ELR (cell line): ENCODE measurements around the gene ERI3.

Source experiments
- DNase-seq: peaks from one replicate; pipeline ENCODE4 v3.0.0-alpha.2; 2015; ENCODE audit warnings: low read depth

The ERI3 gene, protein sequence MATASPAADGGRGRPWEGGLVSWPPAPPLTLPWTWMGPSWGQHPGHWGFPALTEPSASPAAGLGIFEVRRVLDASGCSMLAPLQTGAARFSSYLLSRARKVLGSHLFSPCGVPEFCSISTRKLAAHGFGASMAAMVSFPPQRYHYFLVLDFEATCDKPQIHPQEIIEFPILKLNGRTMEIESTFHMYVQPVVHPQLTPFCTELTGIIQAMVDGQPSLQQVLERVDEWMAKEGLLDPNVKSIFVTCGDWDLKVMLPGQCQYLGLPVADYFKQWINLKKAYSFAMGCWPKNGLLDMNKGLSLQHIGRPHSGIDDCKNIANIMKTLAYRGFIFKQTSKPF

DNA sequence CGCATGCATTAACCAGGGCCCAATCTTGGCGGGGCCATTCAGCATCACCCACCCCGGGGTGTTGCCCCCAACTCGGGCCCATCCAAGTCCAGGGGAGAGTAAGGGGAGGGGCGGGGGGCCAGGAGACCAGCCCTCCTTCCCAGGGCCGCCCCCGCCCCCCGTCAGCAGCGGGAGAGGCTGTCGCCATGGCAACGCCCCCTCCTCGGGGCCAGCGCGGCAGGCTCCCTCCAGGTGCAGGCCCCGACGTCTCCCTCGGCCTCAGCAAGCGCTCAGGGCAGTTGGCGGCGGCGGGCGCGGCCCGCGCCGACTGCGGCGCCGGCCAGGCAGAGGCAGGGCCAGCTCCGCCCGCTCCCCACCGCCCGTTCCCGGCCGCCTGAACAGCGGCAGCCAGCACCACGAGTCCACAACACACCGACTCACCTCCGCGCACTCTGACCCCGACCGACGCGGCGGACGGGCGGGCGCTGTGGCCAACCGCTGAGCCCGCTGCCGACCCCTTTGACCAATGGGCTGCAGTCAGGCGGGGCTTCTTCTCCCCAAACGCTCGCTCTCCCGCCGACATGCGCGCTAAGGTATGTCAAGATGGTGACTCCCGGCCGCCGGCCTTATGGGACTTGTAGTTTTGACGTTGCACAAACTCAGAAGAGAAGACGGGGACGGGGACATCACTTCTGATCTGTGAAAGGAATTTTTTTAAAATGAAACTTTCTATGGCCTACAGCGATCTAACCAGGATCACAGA lies at the start of gene ERI3:
TSS of gene ERI3 (minus strand) at position 418 of the 742 bp plus-strand sequence. CDS start at position 187, 231 bp downstream.
- peak; percentile 98 for DNase-seq

DNA sequence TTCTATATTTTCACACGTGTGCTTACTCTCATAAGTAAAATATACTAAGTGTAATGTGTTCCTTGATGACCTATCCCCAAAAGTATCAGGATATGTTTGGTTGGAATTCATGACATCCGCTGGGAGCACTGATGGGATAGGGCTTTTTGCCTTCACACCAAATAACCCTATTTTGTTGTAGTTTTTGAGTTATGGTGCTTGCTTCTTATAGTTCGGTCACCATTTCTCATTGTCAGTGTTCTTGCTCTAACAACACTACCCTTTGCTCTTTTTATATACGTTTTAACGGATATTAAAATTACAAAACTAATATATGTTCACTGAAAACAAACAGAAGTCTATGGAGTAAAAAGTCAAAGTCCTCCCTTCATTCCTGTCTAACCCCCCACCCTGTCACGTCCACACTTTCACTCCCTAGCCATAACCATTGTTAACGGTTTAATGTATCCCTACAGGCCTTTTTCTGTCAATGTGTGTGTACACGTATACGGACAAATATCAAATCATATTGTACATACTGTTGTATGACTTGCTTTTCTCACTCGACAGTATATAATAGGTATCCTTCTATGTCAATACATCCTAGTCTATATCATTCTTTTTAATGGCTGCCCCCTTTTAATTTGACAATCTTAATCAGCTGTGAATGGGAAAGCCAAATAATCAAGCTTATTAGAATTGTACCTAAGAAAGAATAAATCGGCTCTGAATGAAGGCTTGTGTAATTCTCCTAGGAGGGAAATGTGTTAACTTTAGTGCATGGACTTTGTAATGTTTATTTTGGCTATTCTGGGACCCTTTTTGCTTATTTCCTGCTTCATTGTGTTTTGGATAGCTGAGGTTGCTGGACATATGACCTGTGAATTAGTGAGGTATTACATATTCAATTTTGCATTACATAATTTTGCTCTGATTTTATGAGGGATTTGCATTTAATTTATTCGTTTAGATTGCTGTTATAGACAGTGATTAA lies 46.5 kb upstream of the ERI3 start:
- no peak for DNase-seq

DNA sequence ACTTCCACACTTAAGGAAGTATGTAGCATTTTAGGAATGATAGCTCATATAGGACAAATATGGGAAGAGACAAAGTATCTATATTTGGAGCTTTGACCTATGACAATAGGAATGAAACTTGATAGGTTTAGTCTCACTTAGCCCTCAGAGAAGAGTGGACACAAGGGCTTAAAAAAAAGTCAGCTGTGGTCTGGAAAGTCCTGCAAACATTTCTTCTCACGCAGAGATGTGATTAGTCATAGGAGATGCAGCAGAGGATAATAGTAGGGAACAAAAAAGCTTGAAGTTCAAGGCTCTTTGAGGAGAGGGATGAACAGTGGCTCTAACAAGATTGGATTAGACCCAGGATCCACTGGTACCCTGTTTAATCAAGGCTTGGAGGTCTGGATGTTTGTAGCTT lies 35.2 kb upstream of the ERI3 start:
- DNase-seq = peak; percentile 83

DNA sequence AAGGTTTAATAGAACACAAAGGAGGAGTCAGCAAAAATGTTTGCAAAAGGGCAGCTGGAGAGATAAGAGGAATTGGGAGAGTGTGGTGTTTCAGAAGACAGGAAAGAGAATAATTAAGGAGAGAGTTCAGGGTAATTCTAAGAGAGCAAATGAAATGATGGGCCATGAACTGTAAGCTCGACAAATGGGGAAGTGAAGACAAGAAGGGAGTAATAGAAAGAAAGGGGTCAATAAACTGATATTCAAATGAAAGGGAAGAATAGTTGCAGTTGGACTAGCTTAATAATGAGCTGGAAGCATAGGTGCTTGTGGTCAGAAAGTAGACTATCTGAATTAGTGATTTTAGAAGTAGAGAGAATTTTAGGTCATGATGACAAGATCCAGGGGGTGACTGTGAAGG lies 34.4 kb upstream of the ERI3 start:
- no peak for DNase-seq

DNA sequence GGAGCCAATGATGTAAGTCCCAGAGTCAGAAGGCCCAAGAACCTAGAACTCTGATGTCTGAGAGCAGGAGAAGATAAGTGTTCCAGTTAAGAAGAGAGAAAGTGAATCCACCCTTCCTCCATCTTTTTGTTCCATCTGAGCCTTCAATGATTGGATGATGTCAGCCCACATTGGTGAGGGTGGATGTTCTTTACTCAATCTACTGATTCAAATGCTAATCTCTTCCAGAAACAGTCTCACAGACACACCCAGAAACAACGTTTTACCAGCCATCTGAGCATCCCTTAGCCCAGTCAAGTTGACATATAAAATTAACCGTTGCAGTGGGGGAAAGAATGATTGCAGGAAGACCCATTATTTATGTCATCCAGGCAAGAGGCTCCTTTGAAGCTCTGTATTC lies 33.5 kb upstream of the ERI3 start:
- DNase-seq = no peak

DNA sequence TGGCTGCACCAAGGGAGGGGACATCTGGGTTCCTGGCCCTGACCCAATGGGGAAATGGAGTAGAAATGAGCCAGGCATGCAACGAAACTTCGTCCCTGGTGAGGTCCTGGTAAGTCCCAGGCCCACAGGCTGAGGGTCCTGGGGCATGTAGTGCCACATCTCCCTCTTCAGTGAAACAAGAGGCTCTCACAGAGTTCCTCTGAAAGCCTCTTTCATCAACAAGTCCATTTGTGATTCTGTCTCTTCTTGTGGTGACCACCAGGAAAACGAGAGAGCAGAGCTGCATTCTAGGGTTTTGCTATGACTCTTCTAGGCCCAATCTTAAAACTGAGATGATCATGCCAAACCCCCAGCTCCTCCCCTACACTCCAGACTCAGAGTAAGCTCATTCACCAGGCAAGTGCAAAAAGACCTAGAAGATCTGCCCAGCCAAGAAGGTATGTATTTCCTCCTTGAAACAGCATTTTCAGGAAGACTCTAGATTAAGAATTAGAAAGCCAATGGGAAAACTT lies 25.7 kb upstream of the ERI3 start:
- no peak for DNase-seq

DNA sequence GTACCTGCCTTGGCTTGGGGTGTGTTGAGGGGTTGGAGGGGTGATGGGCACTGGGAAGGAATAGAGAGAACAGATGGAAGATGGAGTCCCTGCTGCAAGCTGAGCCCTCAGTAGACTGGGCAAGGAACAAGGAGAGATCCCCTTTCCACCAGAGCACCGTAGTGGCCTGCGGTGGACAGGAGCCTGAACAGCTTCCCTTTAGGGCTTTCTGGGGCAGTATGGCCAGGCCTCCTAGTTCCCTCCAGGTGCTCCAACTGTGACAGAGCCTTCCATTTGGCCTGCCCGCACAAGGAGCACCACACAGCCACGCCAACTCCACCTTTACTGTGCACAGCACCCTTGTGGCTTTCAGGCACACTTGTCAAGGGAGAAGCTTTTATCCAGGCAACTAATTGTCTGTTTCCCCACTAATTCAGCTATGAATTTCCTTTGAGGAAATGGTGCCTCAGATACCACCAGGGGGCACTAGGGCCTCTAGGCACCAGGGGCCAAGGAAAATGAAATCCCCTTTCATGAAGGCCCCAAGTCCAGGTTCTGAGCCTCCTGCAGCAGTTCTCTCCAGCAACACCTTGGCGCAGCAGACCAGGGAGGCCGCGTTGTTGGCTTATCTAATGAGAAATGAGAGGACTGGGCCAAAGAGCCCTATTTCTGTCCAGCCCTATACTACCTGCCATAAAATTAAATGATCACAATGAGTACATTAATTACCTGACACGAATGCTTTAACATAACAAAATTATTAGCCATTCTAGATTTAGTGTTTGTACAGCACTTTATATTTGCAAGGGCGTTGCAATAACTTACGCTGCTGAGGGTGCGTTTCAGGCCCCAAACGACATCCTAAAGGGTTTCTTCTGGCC lies 23.1 kb upstream of the ERI3 start:
- DNase-seq = peak; percentile 72

DNA sequence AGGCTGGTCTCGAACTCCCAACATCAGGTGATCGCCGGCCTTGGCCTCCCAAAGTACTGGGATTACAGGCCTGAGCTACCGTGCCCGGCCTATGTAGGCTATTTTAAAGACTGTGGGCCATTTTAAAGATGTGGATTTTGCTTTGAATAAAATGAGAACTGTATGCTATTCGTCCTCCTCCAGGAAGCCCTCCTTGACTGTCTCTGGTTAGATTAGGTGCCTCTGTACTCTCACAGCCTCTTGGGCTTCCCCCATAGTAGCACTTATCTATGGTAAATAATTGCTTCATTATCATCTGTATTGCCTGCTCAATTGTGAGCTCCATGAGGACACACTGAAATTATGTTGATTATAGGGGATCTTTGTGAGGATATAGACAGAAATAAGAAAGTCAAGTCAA lies 20.5 kb upstream of the ERI3 start:
- DNase-seq = no peak

DNA sequence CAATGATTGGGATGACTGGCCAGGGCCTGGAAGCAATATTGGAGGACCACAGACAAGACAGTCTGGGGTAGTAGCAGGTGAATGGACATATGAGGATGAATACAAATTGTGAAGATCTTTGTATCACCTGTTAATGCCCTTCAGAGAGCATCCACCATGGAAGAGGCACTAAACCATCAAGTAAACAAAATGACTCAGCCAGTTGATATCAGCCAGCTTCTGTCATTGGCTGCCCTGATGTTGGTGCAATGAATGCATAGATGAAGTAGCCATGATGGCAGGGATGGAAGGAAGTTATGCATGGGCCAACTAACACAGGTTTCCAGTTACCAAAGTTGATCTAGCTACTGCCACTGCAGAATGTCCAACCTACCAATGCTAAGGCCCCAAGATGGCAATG lies 16.1 kb upstream of the ERI3 start:
- DNase-seq = no peak

DNA sequence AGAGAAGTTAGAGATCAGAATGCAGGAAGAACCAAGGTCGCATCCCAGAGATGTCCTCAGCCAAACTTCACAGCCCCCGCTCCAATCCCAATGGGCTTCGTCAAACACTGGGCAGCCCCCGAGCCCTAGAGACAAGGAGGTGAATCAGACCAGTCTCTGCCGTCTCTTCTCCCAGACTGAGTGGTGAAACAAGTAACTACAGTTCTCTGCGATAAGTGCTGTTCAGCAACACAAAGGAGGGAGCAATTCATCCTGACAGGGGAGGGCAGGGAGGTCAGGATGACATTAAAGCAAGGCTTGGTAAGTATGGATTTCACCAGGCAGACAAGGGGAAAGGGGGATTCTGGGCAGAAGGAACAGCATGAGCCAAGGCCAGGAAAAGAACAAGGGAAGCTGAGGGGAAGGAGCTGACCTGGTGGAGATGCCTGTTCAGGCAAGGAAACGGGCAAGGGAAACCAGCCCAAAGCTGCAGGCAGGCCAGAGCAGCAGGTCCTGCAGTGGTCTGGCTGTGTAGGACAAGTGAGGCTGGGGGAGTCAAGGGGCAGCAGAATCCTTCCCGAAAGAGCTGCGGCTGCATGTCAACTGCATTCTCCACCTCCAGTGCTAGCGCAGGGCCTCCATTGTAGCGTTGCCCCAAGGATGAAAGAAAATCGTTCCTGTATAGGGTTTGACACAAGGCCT lies 13.6 kb upstream of the ERI3 start:
- DNase-seq = no peak

DNA sequence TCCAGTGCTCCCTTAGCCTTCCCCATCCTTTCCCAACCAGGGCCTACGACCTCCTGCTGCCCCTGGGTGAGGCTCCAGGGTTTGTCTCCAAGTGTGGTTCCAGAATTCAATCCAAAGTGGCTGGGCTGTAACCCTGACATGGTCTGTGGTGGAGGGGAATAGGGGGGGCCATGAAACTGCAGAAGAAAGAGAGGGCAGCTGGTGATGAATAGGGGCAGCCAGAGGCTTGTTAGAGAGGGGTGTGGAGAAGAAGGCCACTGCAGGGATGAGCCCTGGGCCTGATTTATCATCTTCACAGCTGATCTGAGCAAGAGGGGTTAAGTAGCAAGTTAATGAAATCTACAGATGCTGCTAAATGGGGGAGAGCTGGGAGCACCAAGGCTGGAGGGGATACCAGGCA lies 12.9 kb upstream of the ERI3 start:
- DNase-seq = no peak

DNA sequence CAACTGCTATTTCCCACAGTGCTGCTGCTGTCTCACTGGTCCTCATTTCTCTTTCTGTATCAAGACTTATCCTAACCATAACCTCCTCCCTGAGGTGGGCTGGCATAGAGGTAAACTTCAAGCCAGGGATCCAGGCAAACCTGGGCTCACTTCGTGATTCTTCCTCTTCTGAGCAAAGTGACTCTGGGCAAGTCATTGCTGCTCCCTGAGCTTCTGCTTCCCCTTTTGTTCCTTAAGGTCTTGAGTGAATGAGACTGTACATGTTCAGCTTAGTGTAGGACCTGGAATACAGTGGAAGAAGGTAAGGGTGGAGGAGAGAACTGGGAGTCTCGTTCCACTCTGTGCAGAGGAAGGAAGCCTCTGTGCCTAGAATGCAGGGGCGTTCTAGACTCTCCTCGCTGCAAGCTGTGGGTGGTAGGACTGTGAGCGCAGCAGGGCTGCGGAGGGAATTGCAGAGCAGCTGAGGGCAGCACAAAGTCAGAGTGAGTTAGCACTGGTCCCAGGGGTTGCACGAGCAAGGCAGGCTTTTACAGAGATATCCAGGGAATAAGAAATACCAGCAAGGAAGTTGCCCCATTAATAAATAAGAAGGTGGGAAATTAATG lies 11.4 kb upstream of the ERI3 start:
- no peak for DNase-seq

DNA sequence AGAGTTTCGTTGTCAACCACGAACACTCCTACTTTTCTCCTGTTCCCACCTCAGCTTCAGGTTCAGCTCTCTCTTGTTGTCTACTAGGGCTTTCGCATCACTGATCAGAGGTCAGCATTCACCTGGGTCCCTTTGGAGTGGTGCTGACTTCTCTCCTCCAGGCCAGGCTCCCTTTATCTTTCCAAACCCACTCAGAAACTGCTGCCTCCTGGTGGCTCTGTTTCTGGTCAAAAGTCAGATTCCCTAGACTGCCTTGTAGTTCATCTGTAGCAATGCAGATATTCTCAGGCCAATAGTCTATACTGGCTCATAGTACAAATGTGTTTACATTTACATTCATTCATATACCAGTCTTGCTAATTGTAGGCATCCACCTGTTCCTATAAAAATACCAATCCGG lies 6.4 kb upstream of the ERI3 start:
- DNase-seq = peak; percentile 34

DNA sequence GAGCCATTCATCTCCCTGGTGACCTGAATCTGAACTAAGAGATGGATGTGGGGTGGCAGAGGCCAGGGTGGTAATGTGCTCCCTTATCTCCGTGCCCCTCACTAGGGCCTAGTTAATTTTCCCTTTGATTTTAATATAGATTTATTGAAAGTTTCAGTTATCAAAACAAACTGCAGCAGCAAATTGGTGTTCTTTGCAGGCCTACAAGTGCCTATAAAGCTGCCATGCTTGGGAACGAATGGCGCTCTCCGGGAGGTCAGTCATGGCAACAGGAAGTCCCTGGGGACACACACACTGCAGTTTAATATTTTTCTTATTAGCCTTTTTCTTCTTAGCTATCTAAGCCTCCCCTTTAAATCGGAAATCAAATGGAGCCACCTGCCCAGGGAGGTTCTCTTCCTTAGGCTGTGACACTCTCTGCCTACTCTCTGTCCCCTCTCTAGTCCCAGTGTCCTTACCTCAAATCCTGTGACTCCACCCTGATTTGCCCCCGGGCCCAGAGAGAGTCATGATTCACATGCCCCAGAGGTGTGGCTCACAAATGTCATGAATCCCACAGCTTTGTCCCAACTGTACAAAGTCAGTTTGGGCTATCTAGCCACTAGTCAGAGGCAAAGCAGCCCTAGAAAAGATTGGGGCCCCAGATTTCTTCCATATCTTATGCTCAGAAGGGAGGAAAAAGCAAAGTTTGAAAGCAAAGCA lies 4.3 kb upstream of the ERI3 start:
- DNase-seq = peak; percentile 29

DNA sequence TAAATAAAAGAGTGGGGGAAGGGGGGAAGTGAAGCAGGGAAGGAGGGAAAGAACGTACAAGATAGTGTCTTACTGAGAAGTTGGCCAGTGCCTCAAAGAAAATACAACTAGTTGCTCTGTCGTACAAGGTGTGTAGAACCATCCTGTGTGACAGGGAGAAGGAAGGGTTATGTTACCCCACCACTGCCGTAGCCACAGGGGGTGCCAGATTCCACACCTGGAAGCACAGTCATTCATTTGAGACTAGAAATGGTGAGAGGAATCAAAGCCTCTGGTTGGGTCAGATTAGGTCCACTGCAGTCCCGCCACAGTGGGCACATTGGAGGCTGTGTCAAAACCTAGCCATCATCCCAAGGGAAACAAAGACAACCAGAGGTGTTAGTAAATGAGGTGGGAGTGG lies 2.7 kb upstream of the ERI3 start:
- no peak for DNase-seq

DNA sequence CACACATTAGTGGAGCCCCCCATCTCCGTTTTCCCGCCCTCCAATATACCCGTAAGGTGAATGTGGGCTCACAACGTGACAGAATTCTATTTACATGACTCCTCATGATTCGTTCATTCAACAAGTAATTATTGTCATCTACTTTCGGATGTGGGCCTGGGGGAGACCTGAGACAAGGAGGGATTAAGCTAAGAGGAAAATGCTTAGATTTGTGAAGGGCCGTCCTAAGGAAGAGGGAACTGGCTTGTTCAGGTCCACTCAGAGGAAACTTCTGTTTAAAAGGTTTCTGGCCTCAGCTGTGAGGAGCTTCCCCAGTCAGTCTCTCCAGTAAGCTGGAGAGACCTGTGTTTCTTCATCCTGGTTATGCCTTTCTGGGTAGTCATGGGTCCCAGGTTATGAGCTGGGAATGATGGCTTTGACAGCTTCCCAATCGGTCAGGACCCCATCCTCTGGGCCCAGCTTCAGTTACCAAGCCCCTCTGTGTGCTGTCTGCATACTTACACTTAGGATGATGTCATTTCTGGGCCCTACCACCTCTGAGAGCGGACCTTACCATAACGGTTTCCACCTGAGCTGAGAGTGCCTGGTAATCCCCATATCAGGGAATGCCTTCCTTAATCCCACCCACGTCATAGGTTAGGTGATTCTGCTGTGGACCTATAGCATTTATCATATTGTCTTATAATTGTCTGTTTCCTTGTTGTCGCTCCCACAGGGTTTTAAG lies 687 bp upstream of the ERI3 start:
- DNase-seq = no peak

DNA sequence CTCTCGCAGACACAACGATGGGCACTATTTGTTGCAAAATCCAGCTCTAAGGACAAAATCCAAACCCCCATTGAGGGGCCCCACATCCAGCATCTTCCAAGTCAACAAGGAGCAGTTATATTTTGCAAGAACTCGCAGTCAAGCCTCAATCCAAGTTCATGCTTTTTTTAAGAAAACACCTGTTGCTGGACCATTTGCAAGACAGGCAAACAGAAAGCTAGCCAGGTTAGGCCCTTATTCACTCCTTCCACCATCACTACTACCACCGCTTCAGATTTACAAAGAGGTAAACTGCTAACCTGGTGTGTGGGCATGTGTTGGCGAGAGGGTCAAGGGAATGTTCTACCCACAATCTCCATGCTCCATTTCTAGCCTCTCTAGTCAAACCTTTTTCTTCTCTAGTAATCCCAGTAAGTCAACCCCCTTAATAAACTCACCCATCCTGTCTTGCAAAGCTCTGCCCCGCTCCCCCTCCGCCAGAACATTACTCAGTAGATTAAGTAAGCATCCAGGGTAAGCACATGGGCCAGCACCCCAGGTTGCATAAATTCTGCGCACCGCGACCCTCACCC lies 703 bp downstream of the ERI3 start:
- DNase-seq = peak; percentile 51

DNA sequence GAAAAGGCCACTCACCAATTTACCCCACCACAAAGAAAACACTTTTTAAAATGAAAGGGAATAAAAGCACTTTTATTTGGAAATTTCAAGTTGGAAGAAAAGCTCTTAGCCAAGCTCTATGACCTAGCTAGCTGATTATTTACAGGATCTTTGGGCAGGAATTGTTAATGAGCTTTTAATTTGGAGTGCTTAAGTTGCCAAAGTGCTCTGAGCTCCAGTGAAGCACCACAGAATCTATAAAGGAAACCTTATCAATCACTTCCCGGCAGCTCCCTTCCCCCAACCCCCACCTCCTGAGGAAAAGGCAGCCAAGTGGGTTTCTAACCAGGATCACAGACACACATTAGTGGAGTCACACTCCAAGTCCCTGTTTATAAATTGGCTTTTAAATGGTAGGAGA lies 1.5 kb downstream of the ERI3 start:
- no peak for DNase-seq

DNA sequence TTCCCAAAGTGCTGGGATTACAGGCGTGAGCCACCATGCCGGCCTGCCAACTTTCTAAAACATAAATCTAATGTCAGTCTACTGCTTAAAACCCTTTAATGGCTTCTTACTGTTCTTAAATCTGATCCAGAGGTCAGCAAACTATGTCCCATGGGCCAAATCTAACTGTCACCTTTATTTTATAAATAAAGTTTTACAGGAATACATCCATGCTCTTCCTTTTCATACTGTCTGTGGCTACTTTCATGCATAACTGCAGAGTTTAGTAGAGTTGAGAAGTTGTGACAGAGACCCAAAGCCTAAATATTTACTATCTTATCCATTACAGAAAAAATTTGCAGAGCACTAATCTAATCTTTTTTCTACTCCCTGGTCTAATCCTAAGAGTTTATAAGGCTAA lies 3.8 kb downstream of the ERI3 start:
- no peak for DNase-seq
